H1 (cell line): ENCODE measurements around the gene ISM1. TPM values are rescaled to one million over a fixed set of nuclear protein-coding genes. Genes with fewer than 3 reads are reported as not detected.

Source experiments
- CTCF ChIA-PET: fragments of 300-600 bp; sonication (Branson Sonifier 250); formaldehyde crosslinking; loops from one replicate; lab custom pipeline; 2021; ENCODE audit not compliant: partially characterized antibody; lab: Charles Lee
- POLR2A ChIA-PET: fragments of 300-600 bp; sonication (Branson Sonifier 250); formaldehyde crosslinking; loops from one replicate; lab custom pipeline; 2021; ENCODE audit warnings: inconsistent platforms; ENCODE audit not compliant: partially characterized antibody; lab: Charles Lee
- DNase-seq, 2 experiments: peaks; one replicate each; pipeline versions ENCODE4 v3.0.0 to v3.0.0-alpha.2; 2010 to 2022; ENCODE audit warnings: low spot score in 2 of 2, low read depth in 1 of 2, mixed read lengths in 1 of 2
- FAIRE-seq: peaks from 2 replicates; lab custom pipeline; 2011; peaks lifted over from hg19 to GRCh38; lab: Jason Lieb, UNC
- H2AFZ ChIP-seq: 2 replicates; pipeline ENCODE4 v1.8.1; 2012; ENCODE audit warnings: low read length, inconsistent platforms
- H2AK5ac ChIP-seq: 2 replicates; pipeline ENCODE4 v1.6.1; 2013; ENCODE audit warnings: low read depth, low read length
- H2BK120ac ChIP-seq: replicated peaks from 2 replicates; pipeline ENCODE3; 2013; ENCODE audit warnings: low read depth, low read length, inconsistent platforms
- H2BK12ac ChIP-seq: 2 replicates; pipeline ENCODE4 v1.6.1; 2013; ENCODE audit warnings: low read depth, low read length
- H2BK15ac ChIP-seq: 2 replicates; pipeline ENCODE4 v1.6.1; 2013; ENCODE audit warnings: low read length
- H2BK20ac ChIP-seq: 2 replicates; pipeline ENCODE4 v1.6.1; 2013; ENCODE audit warnings: low read length
- H2BK5ac ChIP-seq: 2 replicates; pipeline ENCODE4 v1.6.1; 2013; ENCODE audit warnings: low read depth, low read length
- H3K14ac ChIP-seq: 2 replicates; pipeline ENCODE4 v1.6.1; 2013; ENCODE audit warnings: inconsistent platforms; ENCODE audit not compliant: insufficient read length
- H3K18ac ChIP-seq: 2 replicates; pipeline ENCODE4 v1.6.1; 2013; ENCODE audit warnings: low read length; ENCODE audit errors: extremely low read depth
- H3K23ac ChIP-seq: 2 replicates; pipeline ENCODE4 v1.6.1; 2013; ENCODE audit warnings: inconsistent platforms; ENCODE audit not compliant: insufficient read length
- H3K23me2 ChIP-seq: 2 replicates; pipeline ENCODE4 v1.6.1; 2013; ENCODE audit warnings: low read depth, low read length
- H3K27ac ChIP-seq: 2 replicates; pipeline ENCODE4 v1.6.1; 2011; ENCODE audit warnings: low read depth, low read length, inconsistent platforms
- H3K27me3 ChIP-seq, 4 experiments: replicated peaks in 1 of 4; 1 replicate in 1 of 4; 2 replicates in 3 of 4; pipeline versions ENCODE4 v1.6.1 to v1.8.1; 2011 to 2013; ENCODE audit warnings: low read length in 3 of 4, mild to moderate bottlenecking in 3 of 4, inconsistent platforms in 2 of 4, mixed read lengths in 2 of 4, moderate library complexity in 1 of 4; ENCODE audit not compliant: control insufficient read depth in 3 of 4, insufficient read depth in 3 of 4; ENCODE audit errors: extremely low read depth in 1 of 4
- H3K36me3 ChIP-seq, 4 experiments: 2 replicates each; pipeline versions ENCODE4 v1.6.1 to v1.8.1; 2011 to 2013; ENCODE audit warnings: mild to moderate bottlenecking in 4 of 4, low read length in 3 of 4, moderate library complexity in 2 of 4, control low read depth in 1 of 4, inconsistent platforms in 1 of 4; ENCODE audit not compliant: insufficient read depth in 4 of 4, control insufficient read depth in 2 of 4
- H3K4ac ChIP-seq: replicated peaks from 2 replicates; pipeline ENCODE3; 2013; ENCODE audit warnings: low read length, low read depth, mixed read lengths, inconsistent platforms; ENCODE audit not compliant: insufficient read length
- H3K4me1 ChIP-seq, 4 experiments: replicated peaks in 1 of 4; 1 replicate in 1 of 4; 2 replicates in 3 of 4; pipeline versions ENCODE4 v1.6.1 to v1.8.1; 2011 to 2013; ENCODE audit warnings: low read length in 3 of 4, inconsistent platforms in 2 of 4, mixed read lengths in 1 of 4; ENCODE audit not compliant: insufficient read depth in 4 of 4, control insufficient read depth in 3 of 4
- H3K4me2 ChIP-seq, 2 experiments: 2 replicates each; pipeline versions ENCODE4 v1.6.1 to v1.8.1; 2011 to 2013; ENCODE audit warnings: low read depth in 2 of 2, low read length in 2 of 2, control low read depth in 1 of 2, inconsistent platforms in 1 of 2, mild to moderate bottlenecking in 1 of 2; ENCODE audit not compliant: insufficient read depth in 1 of 2
- H3K4me3 ChIP-seq, 4 experiments: fragments of 200-600, 300-600 bp in 1 of 4; sonication (generic), shearing (Covaris generic), sonication (Bioruptor Twin) in 1 of 4; 2 replicates each; pipeline versions ENCODE4 v1.5.1 to v1.8.1; 2011 to 2016; ENCODE audit warnings: low read length in 4 of 4, low read depth in 3 of 4, control low read depth in 2 of 4, inconsistent platforms in 2 of 4, mild to moderate bottlenecking in 2 of 4, mixed read lengths in 1 of 4, moderate library complexity in 1 of 4; ENCODE audit not compliant: insufficient read depth in 2 of 4; ENCODE audit errors: extremely low read depth in 1 of 4
- H3K56ac ChIP-seq: replicated peaks from 2 replicates; pipeline ENCODE3; 2013; ENCODE audit warnings: low read depth, mild to moderate bottlenecking, mixed read lengths, low read length, inconsistent platforms; ENCODE audit not compliant: insufficient read length
- H3K79me1 ChIP-seq: 2 replicates; pipeline ENCODE4 v1.6.1; 2013; ENCODE audit warnings: low read depth, low read length, control low read depth
- H3K79me2 ChIP-seq, 2 experiments: 2 replicates each; pipeline versions ENCODE4 v1.6.1 to v1.8.1; 2012 to 2013; ENCODE audit warnings: low read length in 2 of 2, mild to moderate bottlenecking in 2 of 2, inconsistent platforms in 1 of 2; ENCODE audit not compliant: insufficient read depth in 2 of 2, control insufficient read depth in 1 of 2
- H3K9ac ChIP-seq, 4 experiments: replicated peaks in 1 of 4; 1 replicate in 1 of 4; 2 replicates in 3 of 4; pipeline versions ENCODE4 v1.6.1 to v1.8.1; 2011 to 2013; ENCODE audit warnings: low read depth in 3 of 4, low read length in 3 of 4, control low read depth in 2 of 4, mild to moderate bottlenecking in 2 of 4, moderate library complexity in 2 of 4, inconsistent platforms in 1 of 4; ENCODE audit errors: extremely low read depth in 1 of 4
- H3K9me3 ChIP-seq, 2 experiments: 2 replicates each; pipeline versions ENCODE4 v1.6.1 to v1.8.1; 2012 to 2013; ENCODE audit warnings: mild to moderate bottlenecking in 2 of 2, moderate library complexity in 2 of 2, control low read depth in 1 of 2, inconsistent platforms in 1 of 2, low read depth in 1 of 2, low read length in 1 of 2, mixed read lengths in 1 of 2; ENCODE audit not compliant: insufficient read depth in 2 of 2
- H4K20me1 ChIP-seq, 2 experiments: replicated peaks in 1 of 2; 2 replicates each; pipeline versions ENCODE3 to v1.8.1; 2011 to 2013; ENCODE audit warnings: inconsistent platforms in 2 of 2, low read length in 2 of 2, mild to moderate bottlenecking in 1 of 2; ENCODE audit not compliant: insufficient read depth in 2 of 2, control insufficient read depth in 1 of 2
- H4K5ac ChIP-seq: 2 replicates; pipeline ENCODE4 v1.6.1; 2013; ENCODE audit warnings: low read length, low read depth, mixed read lengths, inconsistent platforms; ENCODE audit not compliant: insufficient read length
- H4K8ac ChIP-seq: 2 replicates; pipeline ENCODE4 v1.8.0; 2013; ENCODE audit warnings: mild to moderate bottlenecking, moderate library complexity, low read length, inconsistent platforms; ENCODE audit not compliant: insufficient read depth; ENCODE audit errors: extremely low read depth
- H4K91ac ChIP-seq: replicated peaks from 2 replicates; pipeline ENCODE3; 2013; ENCODE audit warnings: low read length, mixed read lengths, inconsistent platforms; ENCODE audit not compliant: insufficient read length
- BACH1 ChIP-seq: IDR thresholded peaks from 2 replicates; pipeline ENCODE4 v1.6.1; 2012; ENCODE audit warnings: low read length, improper control_type of control experiment
- BRCA1 ChIP-seq: IDR thresholded peaks from 2 replicates; pipeline ENCODE4 v1.6.1; 2012; ENCODE audit warnings: low read depth, low read length, improper control_type of control experiment
- CREB1 ChIP-seq: IDR thresholded peaks from 2 replicates; pipeline ENCODE4 v1.6.1; 2012; ENCODE audit warnings: inconsistent platforms
- GTF2F1 ChIP-seq: IDR thresholded peaks from 2 replicates; pipeline ENCODE4 v1.6.1; 2012; ENCODE audit warnings: low read depth, low read length, improper control_type of control experiment, borderline replicate concordance
- HDAC2 ChIP-seq, 2 experiments: fragments of 300-600 bp in 1 of 2; sonication (generic) in 1 of 2; IDR thresholded peaks; 2 replicates each; pipeline ENCODE4 v1.6.1; 2011 to 2012; ENCODE audit warnings: low read depth in 2 of 2, low read length in 2 of 2, mild to moderate bottlenecking in 2 of 2, moderate library complexity in 2 of 2, borderline replicate concordance in 1 of 2, inconsistent platforms in 1 of 2
- NANOG ChIP-seq: IDR thresholded peaks from 2 replicates; pipeline ENCODE4 v1.6.1; 2011; ENCODE audit warnings: low read length, low read depth, mild to moderate bottlenecking, inconsistent platforms; ENCODE audit not compliant: insufficient read depth, poor library complexity, severe bottlenecking
- RBBP5 ChIP-seq: IDR thresholded peaks from 2 replicates; pipeline ENCODE4 v1.7.1; 2012; ENCODE audit warnings: low read depth, mild to moderate bottlenecking, inconsistent platforms, low read length, moderate library complexity, borderline replicate concordance
- SP4 ChIP-seq: IDR thresholded peaks from 2 replicates; pipeline ENCODE4 v1.6.1; 2012; ENCODE audit warnings: low read length, inconsistent platforms
- TAF7 ChIP-seq: optimal IDR thresholded peaks from 2 replicates; pipeline ENCODE3; 2011; ENCODE audit warnings: low read depth, mild to moderate bottlenecking, inconsistent platforms, low read length, moderate library complexity, borderline replicate concordance
- ZNF274 ChIP-seq: IDR thresholded peaks from 2 replicates; pipeline ENCODE4 v1.7.0; 2012; ENCODE audit warnings: low read length, borderline replicate concordance; ENCODE audit errors: extremely low read depth
- WGBS, 2 experiments: shearing (Covaris generic) in 1 of 2; methylation state at CpG; one replicate each; pipeline versions ENCODE4 v1.1.6 to v1.1.7; 2013 to 2015; ENCODE audit warnings: low lambda C conversion rate in 2 of 2, mixed read lengths in 2 of 2, inconsistent platforms in 1 of 2, low coverage in 1 of 2, missing lambda C conversion rate in 1 of 2; ENCODE audit not compliant: insufficient replicate concordance in 2 of 2, insufficient coverage in 1 of 2, insufficient read length in 1 of 2; ENCODE audit errors: extremely low coverage in 1 of 2, missing lambda C conversion rate in 1 of 2; 5-methylcytosine and 5-hydroxymethylcytosine counted together
- polyA plus RNA-seq, 7 experiments: library from polyadenylated mRNA; depleted of rRNA in 3 of 7; stranded (reverse) in 5 of 7; unstranded in 2 of 7; fragments of >200 nt in 5 of 7; fragments of 200-250 nt in 2 of 7; gene quantifications; 1 replicate in 5 of 7; 2 replicates in 1 of 7; 4 replicates in 1 of 7; pipeline versions ENCODE4 v1.2.1 to v1.2.3, GENCODE V29; 2011 to 2013; ENCODE audit warnings: missing spikeins in 2 of 7, mixed read lengths in 2 of 7
- total RNA-seq: library from RNA; stranded (reverse); fragmentation: NEBNext Ultra II Directional; extraction: Animal tissue kit (Norgen Biotek cat#: 25700); gene quantifications from 2 replicates; pipeline ENCODE4 v1.2.1, GENCODE V29; 2021

The ISM1 gene
- total and polyA plus RNA-seq, 2 of the 8 experiments (the other 6 are each of a cell fraction or from before 2014, with no cell fraction given), result 0.62 to 0.97 TPM

- 88% methylated on average over 4 of the region's 4 CpGs; no CpG with 5 or more reads in 1 of the 2 experiments for WGBS, 2 experiments
- Histone ChIP-seq H2BK15ac (no peak overlapping the region), H3K23me2 (no peaks in the 10 kb centered on the region), H2BK120ac (no peak overlapping the region), H2AK5ac (no peak overlapping the region), H2AFZ (no peak overlapping the region), H3K9me3 (peaks cover 3 to 4% of the 10 kb centered on the region in 2 experiments; a peak in 1 of 4 replicates), H3K4me1 (peaks cover 0 to 5% (median 0%) of the 10 kb centered on the region in 4 experiments; a peak in 1 of 7 replicates), H3K27me3 (peaks cover 0 to 1% (median 0%) of the 10 kb centered on the region in 4 experiments; a peak in 1 of 7 replicates), H3K14ac (no peak overlapping the region), H3K56ac (no peak overlapping the region), H4K91ac (no peak overlapping the region), H3K4me2 (no peak overlapping the region), H3K79me2 (no peaks in the 10 kb centered on the region), H3K4me3 (no peak overlapping the region), H2BK20ac (no peak overlapping the region), H2BK5ac (no peak overlapping the region), H2BK12ac (no peak overlapping the region), H4K8ac (no peak overlapping the region), H3K18ac (no peak overlapping the region), H4K5ac (no peak overlapping the region), H3K23ac (no peak overlapping the region), H3K79me1 (no peaks in the 10 kb centered on the region), H3K27ac (no peak overlapping the region), H3K4ac (no peak overlapping the region), H4K20me1 (no peaks in the 10 kb centered on the region), H3K9ac (no peak overlapping the region), H3K36me3 (no peaks in the 10 kb centered on the region)
- POLR2A ChIA-PET, result no interaction called here
- TF ChIP-seq CREB1 (no peak), HDAC2 (IDR thresholded peaks at IDR 0.05; ENCODE audit: borderline replicate concordance in 1 of 2, low read depth in 2 of 2, low read length in 2 of 2) (no peak), GTF2F1 (no peak), ZNF274 (no peak), SP4 (no peak), NANOG (no peak), BRCA1 (no peak), TAF7 (no peak), BACH1 (no peak), RBBP5 (no peak)
- no peak for FAIRE-seq
- no peak for DNase-seq
- CTCF ChIA-PET, result interaction anchor here (1.0 to 6.3 kb wide), 3 partner anchors 16 to 227 kb away, joined by 3 to 120 read pairs (median 24); no protein-coding TSS in a partner anchor
Observed at GRCh38 chr20:13320702-13321101, 99.6 kb downstream of the ISM1 start.
